ENCODE data around the gene CNIH1.

GRCh38 chr14:54392131-54392859 lies 48.9 kb downstream of the CNIH1 start:
- no peak for TF ChIP-seq CBFB (CRISPR knock-in tag; IDR thresholded peaks at IDR 0.05)
- no peak for TF ChIP-seq ESRRA (CRISPR knock-in tag; IDR thresholded peaks at IDR 0.05; ENCODE audit: low read depth)
- no peak for TF ChIP-seq CHCHD3 (CRISPR knock-in tag; IDR thresholded peaks at IDR 0.05)
- no peak for TF ChIP-seq ZBTB44 (CRISPR knock-in tag; IDR thresholded peaks at IDR 0.05)
- TF ChIP-seq TARDBP (CRISPR knock-in tag; IDR thresholded peaks at IDR 0.05): no peak
- no peak for TF ChIP-seq MAFK (conservative IDR thresholded peaks at IDR 0.05 in 1 of 2, IDR thresholded peaks at IDR 0.05 in 1 of 2; ENCODE audit: low read length in 2 of 2)

All from HepG2 (cell line).